Natural killer cell treated with Interleukin-12 subunit alpha and Interleukin-12 subunit beta and Interleukin-15 and Interleukin-18, amount 100 ng/mL, for 72 hours (primary cell): Measurements from ENCODE around the gene EP400. TPM values are rescaled to one million over a fixed set of nuclear protein-coding genes. Genes with fewer than 3 reads are reported as not detected.

Source experiments
- ATAC-seq, 2 donors: fragments of 150-1000 bp; cut with Tn5 transposase in 1 of 2; sonication (Bioruptor Pico), chemical (Tn5 transposase) in 1 of 2; 2 replicates each; pipeline ENCODE4 v1.10.0; 2021
- DNase-seq: peaks from one replicate; pipeline ENCODE4 v3.0.0; 2022; ENCODE audit warnings: low spot score
- H3K27ac Mint-ChIP-seq, 2 donors: 1 replicate in 1 of 2; 2 replicates in 1 of 2; pipeline ENCODE4 v1.8.0; 2022; ENCODE audit warnings: mixed read lengths in 2 of 2, mild to moderate bottlenecking in 1 of 2, moderate library complexity in 1 of 2
- H3K27me3 Mint-ChIP-seq, 2 donors: 1 replicate in 1 of 2; 2 replicates in 1 of 2; pipeline ENCODE4 v1.8.0; 2022; ENCODE audit warnings: mixed read lengths in 2 of 2
- H3K36me3 Mint-ChIP-seq: one replicate; pipeline ENCODE4 v1.8.0; 2022; ENCODE audit warnings: mixed read lengths
- H3K4me1 Mint-ChIP-seq, 2 donors: 1 replicate in 1 of 2; 2 replicates in 1 of 2; pipeline ENCODE4 v1.8.0; 2022; ENCODE audit warnings: low read depth in 2 of 2, mixed read lengths in 2 of 2, mild to moderate bottlenecking in 1 of 2
- H3K4me3 Mint-ChIP-seq: one replicate; pipeline ENCODE4 v1.8.0; 2022; ENCODE audit warnings: mixed read lengths
- H3K9me3 Mint-ChIP-seq: 2 replicates; pipeline ENCODE4 v1.8.0; 2022; ENCODE audit warnings: mixed read lengths
- total RNA-seq, 2 donors: library from RNA; stranded (reverse); gene quantifications; one replicate each; pipeline ENCODE4 v1.2.3, GENCODE V29; 2022

The EP400 gene
- total RNA-seq, 2 donors from 2014 or later: 53.5 to 106 TPM

DNA sequence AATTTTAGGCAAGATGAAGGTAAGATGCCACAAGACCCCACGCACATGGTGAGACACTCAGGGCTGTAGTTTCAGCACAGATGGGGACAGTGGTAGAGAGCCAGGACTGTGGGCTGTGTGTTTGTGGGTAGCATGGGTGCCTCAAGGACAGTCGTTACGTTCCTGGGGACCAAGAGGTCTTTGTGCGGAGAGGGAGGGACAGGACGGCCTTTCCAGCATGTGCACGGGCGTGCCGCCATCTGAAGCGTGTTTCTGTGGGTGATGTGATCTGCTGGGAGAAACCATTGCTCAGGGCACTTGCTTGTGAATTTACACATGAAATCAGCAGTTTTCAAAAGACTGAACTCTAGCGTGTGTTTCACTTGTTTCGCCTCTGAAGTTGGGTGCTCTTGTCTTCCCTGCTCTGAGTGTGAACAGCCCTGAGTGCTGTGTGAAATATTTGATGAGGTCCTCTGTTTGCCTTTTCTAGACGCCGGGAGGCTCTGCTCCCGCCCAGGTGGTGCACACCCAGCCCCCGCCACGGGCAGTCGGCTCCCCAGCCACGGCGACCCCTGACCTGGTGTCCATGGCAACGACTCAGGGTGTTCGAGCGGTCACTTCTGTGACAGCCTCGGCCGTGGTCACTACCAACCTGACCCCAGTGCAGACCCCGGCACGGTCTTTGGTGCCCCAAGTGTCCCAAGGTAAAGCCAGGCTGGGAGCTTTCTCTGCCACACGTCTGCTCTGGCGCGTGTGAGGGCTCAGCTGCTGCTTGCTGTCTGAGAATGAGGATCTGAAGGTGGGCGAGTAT, 112.1 kb downstream of the EP400 start:
- peaks cover 10 to 19% of the 10 kb centered on the region in 2 donors for H3K4me1 Mint-ChIP-seq
- ATAC-seq: peak in 1 of 2 donors; percentile 20
- no peak overlapping the region for H3K27ac Mint-ChIP-seq
- H3K4me3 Mint-ChIP-seq: no peak overlapping the region
- H3K27me3 Mint-ChIP-seq: no peaks in the 10 kb centered on the region
- DNase-seq: no peak
- no peaks in the 10 kb centered on the region for H3K9me3 Mint-ChIP-seq
- peaks cover 15% of the 10 kb centered on the region for H3K36me3 Mint-ChIP-seq

DNA sequence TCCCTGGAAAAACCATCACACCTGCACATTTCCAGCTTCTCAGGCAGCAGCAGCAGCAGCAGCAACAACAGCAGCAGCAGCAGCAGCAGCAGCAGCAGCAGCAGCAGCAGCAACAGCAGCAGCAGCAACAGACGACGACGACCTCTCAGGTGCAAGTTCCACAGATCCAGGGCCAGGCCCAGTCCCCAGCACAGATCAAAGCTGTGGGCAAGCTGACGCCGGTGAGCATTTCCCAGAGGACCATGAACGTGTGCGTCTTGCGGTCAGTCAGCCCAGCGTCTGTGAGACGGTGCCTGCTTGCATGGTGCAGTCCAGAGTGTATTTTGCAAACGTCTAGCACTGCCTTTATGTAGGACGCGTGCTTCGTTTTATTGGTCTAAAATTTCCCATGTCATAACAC, 112.7 kb downstream of the EP400 start:
- H3K27me3 Mint-ChIP-seq: no peaks in the 10 kb centered on the region
- ATAC-seq (no peak), DNase-seq (no peak)
- H3K4me3 Mint-ChIP-seq: no peak overlapping the region
- H3K9me3 Mint-ChIP-seq: no peaks in the 10 kb centered on the region
- peaks cover 11% of the 10 kb centered on the region for H3K36me3 Mint-ChIP-seq
- H3K4me1 Mint-ChIP-seq: peaks cover 10 to 21% of the 10 kb centered on the region in 2 donors
- H3K27ac Mint-ChIP-seq: no peak overlapping the region

DNA sequence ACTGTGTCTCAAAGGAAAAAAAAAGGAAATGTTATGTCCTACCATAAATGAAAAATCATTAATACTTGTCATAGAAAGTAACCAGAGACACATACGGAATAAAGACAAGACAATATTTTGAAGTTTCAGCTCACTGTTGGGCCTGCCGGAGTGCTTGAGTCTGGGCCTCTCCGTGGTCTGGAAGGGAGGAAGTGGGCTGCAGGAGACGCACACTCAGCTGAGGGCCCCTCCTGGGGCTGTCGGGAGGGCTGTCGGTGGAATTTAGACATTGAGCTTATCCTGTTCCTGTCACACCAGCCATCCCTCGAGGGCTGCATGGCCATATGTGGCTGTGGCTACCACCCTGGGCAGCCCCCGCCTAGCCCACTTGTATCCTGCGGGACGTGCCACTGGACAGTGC, 113.7 kb downstream of the EP400 start:
- H3K4me1 Mint-ChIP-seq: peaks cover 10 to 18% of the 10 kb centered on the region in 2 donors
- no peaks in the 10 kb centered on the region for H3K9me3 Mint-ChIP-seq
- peaks cover 11% of the 10 kb centered on the region for H3K36me3 Mint-ChIP-seq
- DNase-seq (no peak), ATAC-seq (no peak)
- no peak overlapping the region for H3K4me3 Mint-ChIP-seq
- H3K27ac Mint-ChIP-seq: no peak overlapping the region
- no peaks in the 10 kb centered on the region for H3K27me3 Mint-ChIP-seq

DNA sequence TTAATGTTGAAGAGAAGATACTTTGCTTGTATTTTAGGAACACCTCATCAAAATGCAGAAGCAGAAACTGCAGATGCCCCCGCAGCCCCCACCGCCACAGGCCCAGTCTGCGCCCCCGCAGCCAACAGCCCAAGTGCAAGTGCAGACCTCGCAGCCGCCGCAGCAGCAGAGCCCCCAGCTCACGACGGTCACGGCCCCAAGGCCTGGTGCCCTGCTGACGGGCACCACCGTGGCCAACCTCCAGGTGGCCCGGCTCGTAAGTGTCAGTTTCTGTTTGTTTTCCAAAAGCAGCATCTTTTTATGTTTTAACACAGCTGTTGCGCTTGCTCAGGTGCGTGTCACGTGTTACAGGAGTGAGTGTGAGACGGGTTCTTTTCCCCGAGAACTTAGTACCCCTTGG, 114.9 kb downstream of the EP400 start:
- DNase-seq (no peak), ATAC-seq (no peak)
- Mint-ChIP-seq H3K36me3 (peaks cover 11% of the 10 kb centered on the region), H3K27me3 (no peaks in the 10 kb centered on the region), H3K27ac (no peak overlapping the region), H3K4me1 (peaks cover 10 to 18% of the 10 kb centered on the region in 2 donors), H3K4me3 (no peak overlapping the region), H3K9me3 (no peaks in the 10 kb centered on the region)

DNA sequence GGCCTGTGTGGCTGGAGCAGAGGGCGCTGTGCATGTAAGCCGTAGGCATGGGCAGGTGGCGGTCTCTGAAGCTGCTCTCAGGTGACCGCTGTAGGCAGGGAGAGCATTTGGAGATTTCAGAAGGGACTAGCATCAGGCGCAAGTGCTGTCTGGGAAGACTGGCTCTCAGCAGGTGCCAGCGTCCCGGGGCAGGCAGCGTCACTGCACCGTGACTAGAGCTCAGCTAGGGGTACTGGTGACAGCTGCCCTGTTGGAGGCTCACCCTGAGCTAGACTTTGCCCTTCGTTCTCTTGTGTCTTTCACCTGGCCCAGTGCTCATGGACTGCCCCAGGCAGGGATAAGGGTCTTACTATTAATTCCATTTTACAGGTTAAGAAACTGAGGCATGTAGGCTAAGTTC, 115.5 kb downstream of the EP400 start:
- ATAC-seq (no peak), DNase-seq (no peak)
- Mint-ChIP-seq H3K4me3 (no peak overlapping the region), H3K36me3 (peaks cover 11% of the 10 kb centered on the region), H3K9me3 (no peaks in the 10 kb centered on the region), H3K27me3 (no peaks in the 10 kb centered on the region), H3K27ac (no peak overlapping the region), H3K4me1 (peaks cover 10 to 16% of the 10 kb centered on the region in 2 donors)

DNA sequence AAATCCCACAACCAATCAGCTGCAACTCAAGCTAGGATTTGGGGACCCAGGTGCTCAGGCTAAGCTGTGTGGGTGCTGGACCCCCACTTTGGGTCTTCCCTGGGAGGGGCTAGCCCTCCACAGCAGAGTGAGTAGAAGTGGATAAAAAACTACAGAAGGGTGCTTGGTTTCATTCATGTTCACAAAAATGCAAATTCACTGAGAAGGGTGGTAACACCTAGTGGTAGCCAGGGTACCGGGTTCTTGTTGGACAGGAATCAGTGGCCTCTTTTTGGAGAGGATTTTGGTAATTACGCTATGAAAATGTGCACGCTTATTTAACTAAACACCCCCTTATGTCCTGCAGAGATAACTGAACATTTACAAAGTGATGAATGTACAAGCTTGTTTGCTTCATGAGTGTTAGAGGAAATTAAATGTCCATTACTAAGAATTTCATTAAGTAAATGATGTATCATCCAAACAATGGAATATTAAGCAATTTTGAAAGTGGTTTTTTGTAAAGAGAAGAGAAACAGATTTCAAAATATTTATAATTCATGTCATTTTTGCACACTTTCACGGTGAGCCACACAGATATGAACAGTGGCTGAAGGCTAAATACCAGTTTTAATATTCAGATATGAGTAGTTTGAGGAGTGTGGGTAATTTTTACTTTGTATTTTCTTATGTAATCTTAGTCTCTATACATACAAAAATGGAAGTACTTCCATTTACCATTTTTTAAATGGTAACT, 116.0 kb downstream of the EP400 start:
- Mint-ChIP-seq H3K27ac (peak overlapping the region; percentile 70 to 80), H3K4me1 (peaks cover 10 to 15% of the 10 kb centered on the region in 2 donors), H3K4me3 (peak overlapping the region; percentile 81), H3K9me3 (no peaks in the 10 kb centered on the region), H3K36me3 (peaks cover 11% of the 10 kb centered on the region), H3K27me3 (no peaks in the 10 kb centered on the region)
- DNase-seq (no peak), ATAC-seq (no peak)

DNA sequence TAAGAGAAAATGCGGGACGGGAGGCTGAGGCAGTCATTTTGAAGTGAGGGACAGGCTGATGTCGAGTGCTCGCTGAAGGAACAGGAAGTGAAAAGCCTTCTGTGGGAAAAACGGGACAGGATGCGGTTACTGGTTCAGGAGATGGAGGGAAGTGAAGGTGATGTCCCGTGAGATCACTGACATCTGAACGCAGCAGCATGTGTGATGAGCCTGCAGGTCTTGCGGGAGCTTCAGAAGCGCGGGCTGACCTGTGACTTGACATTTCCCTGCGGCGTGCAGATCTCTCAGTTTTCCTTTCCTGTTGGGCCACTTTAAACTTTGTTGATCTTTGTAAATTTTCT, 116.6 kb downstream of the EP400 start:
- H3K4me1 Mint-ChIP-seq: peaks cover 10 to 11% of the 10 kb centered on the region in 2 donors
- peak overlapping the region; percentile 70 to 80 for H3K27ac Mint-ChIP-seq
- ATAC-seq (peak in 1 of 2 donors; percentile 61), DNase-seq (no peak)
- H3K9me3 Mint-ChIP-seq: no peaks in the 10 kb centered on the region
- peak overlapping the region; percentile 81 for H3K4me3 Mint-ChIP-seq
- peaks cover 7% of the 10 kb centered on the region for H3K36me3 Mint-ChIP-seq
- no peaks in the 10 kb centered on the region for H3K27me3 Mint-ChIP-seq

DNA sequence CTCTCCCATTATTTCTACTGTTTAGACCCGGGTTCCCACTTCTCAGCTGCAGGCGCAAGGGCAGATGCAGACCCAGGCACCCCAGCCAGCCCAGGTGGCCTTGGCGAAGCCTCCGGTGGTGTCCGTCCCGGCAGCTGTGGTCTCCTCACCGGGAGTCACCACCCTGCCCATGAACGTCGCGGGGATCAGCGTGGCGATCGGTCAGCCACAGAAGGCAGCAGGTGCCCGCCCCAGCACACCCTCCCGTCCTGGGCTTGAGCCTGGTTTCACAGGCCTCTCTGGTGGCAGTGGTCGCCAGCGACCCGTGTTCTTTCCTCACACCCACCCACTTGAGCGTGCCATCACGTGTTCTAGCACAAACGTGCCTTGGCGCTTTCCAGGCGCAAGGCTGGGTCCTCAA, 117.0 kb downstream of the EP400 start:
- H3K27me3 Mint-ChIP-seq: no peaks in the 10 kb centered on the region
- H3K4me3 Mint-ChIP-seq: peak overlapping the region; percentile 81
- H3K4me1 Mint-ChIP-seq: peaks cover 10% of the 10 kb centered on the region in 2 donors
- ATAC-seq (no peak), DNase-seq (no peak)
- no peaks in the 10 kb centered on the region for H3K9me3 Mint-ChIP-seq
- H3K27ac Mint-ChIP-seq: peak overlapping the region; percentile 70 to 80
- peaks cover 10% of the 10 kb centered on the region for H3K36me3 Mint-ChIP-seq

DNA sequence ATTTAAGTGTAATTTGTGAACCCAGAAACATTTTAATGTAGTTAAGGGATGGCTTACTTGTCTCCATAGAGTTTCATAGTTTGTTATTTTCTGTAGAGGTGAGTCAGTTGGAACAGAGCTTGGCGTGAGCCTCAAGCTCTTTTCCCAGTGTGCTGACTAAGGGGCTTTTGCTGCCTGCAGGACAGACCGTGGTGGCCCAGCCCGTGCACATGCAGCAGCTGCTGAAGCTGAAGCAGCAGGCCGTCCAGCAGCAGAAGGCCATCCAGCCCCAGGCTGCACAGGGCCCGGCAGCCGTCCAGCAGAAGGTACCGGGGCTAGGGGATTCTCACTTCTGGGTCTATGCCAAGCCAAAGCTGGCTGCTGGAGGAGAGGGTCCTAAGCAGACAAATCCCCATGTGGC, 117.4 kb downstream of the EP400 start:
- H3K4me1 Mint-ChIP-seq: peaks cover 10% of the 10 kb centered on the region in 2 donors
- peaks cover 14% of the 10 kb centered on the region for H3K36me3 Mint-ChIP-seq
- no peak overlapping the region for H3K27ac Mint-ChIP-seq
- no peak for ATAC-seq
- H3K4me3 Mint-ChIP-seq: no peak overlapping the region
- no peak for DNase-seq
- H3K27me3 Mint-ChIP-seq: no peaks in the 10 kb centered on the region
- H3K9me3 Mint-ChIP-seq: no peaks in the 10 kb centered on the region

DNA sequence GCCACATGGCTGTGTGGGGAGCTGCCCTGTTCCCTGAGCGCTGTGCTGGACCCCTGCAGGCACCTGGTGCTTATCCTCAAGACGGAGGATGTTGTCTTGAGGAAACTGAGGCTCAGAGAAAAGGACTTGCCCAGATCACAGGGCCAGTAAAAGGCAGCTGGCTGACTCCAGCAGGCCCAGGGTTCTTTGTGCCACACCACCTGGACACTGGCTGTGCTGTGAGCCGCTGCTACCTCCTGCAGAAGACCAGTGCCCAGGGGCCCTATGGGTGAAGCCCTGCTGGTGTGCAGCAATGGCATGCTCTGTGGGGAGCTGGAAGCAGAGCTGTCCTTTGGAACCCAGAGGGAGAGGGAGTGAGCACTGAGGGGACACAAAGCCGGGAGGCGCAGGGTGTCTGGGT, 118.5 kb downstream of the EP400 start:
- Mint-ChIP-seq H3K27me3 (no peaks in the 10 kb centered on the region), H3K4me1 (peaks cover 10% of the 10 kb centered on the region in 2 donors), H3K9me3 (no peaks in the 10 kb centered on the region), H3K4me3 (no peak overlapping the region), H3K27ac (no peak overlapping the region), H3K36me3 (peaks cover 19% of the 10 kb centered on the region)
- ATAC-seq: no peak
- DNase-seq: no peak

DNA sequence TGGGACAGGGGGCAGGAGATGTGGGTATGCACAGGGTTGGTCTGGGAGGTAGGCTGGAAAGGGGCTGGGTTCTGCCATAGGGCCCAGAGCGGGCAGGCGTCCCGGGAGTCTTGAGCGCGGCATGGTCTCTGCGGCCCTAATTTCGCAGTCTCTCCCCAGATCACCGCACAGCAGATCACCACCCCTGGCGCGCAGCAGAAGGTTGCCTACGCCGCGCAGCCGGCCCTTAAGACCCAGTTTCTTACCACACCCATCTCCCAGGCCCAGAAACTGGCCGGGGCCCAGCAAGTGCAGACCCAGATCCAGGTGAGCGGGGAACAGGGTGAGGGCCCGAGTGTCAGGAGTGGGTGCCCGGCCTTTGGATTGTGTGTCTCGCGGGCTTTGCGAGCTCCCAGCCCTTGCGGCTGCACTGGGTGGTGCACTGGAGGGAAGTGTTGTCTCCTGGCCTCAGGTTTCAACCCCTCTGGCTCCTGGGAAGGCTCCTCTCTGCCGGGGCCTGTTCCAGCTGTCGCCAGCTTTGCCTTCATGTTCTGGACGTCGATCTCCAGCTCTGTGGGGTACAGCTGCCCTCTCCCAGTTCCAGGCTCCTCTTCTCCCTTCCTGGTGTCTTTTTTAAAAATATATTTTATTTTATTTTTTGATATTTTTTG, 119.7 kb downstream of the EP400 start:
- peaks cover 22% of the 10 kb centered on the region for H3K36me3 Mint-ChIP-seq
- H3K9me3 Mint-ChIP-seq: no peaks in the 10 kb centered on the region
- DNase-seq: no peak
- peaks cover 10 to 14% of the 10 kb centered on the region in 2 donors for H3K4me1 Mint-ChIP-seq
- no peaks in the 10 kb centered on the region for H3K27me3 Mint-ChIP-seq
- no peak overlapping the region for H3K4me3 Mint-ChIP-seq
- H3K27ac Mint-ChIP-seq: no peak overlapping the region
- no peak for ATAC-seq

DNA sequence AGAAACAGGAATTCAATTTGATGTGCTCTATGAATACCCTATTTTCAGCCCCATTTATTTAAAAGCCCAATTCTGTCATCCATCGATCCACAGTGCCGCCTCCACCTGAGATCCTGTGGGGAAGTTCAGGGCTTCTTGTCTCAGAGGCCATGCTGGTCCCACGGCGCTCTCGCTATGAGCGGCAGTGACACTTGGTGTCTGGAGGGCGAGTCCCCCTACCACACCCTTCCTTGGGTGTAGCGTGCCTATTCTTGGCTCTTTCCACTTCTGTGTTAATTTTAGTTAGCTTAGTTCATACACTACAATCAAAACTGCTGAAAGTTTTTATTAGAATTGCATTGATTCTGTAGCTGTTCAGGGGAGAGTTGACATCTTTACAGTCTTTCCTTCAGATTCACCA, 120.6 kb downstream of the EP400 start:
- no peak overlapping the region for H3K27ac Mint-ChIP-seq
- no peak for DNase-seq
- no peaks in the 10 kb centered on the region for H3K9me3 Mint-ChIP-seq
- H3K4me3 Mint-ChIP-seq: no peak overlapping the region
- peaks cover 10 to 14% of the 10 kb centered on the region in 2 donors for H3K4me1 Mint-ChIP-seq
- ATAC-seq: no peak
- peaks cover 26% of the 10 kb centered on the region for H3K36me3 Mint-ChIP-seq
- H3K27me3 Mint-ChIP-seq: no peaks in the 10 kb centered on the region

DNA sequence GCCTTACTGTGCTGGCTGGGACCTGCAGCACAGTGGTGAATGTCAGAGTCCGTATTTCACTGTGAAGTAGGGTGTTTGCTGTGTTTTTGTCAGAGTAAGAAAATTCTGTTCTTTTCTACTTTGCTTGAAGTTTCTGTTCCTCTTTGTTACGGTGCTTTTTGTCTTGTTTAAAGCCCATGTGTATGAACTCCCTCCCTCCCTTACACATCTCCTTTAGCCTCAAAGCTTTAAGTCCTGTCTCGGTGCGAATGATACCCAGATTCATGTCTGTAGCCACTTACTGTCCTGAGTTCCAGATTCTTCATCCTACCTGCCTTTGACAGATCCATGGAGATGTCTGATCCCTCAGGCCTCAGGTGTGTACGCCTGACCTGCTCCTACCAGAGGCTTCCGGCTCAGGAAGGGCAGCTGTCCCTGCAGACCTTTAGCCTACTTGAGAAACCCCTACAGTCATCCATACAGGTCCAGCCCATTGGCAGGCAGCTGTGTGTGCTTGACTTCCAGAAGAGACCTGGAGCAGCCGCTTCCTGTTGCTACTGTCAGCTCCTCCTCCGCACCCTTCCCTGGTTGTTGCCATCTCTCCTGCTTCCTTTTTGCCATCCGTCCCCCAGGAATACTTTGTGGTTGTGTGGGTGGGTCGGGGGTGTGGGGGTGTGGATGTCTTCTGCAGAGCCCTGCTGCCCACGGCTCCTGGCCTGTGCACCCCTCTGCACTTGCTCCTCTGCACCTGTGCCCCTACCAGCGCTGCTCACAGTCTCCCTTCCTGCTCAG, 121.5 kb downstream of the EP400 start:
- ATAC-seq (no peak), DNase-seq (no peak)
- H3K4me1 Mint-ChIP-seq: peaks cover 5 to 10% of the 10 kb centered on the region in 2 donors
- H3K4me3 Mint-ChIP-seq: no peak overlapping the region
- no peaks in the 10 kb centered on the region for H3K9me3 Mint-ChIP-seq
- peaks cover 23% of the 10 kb centered on the region for H3K36me3 Mint-ChIP-seq
- H3K27ac Mint-ChIP-seq: no peak overlapping the region
- H3K27me3 Mint-ChIP-seq: no peaks in the 10 kb centered on the region
